IMR-90 (cell line): ENCODE results near the gene KDM5A. TPM values are rescaled to one million over a fixed set of nuclear protein-coding genes. Genes with fewer than 3 reads are reported as not detected.

ENCODE experiments used
- ATAC-seq: fragments of 200-7000 bp; cut with Tn5 transposase; 2 replicates; pipeline ENCODE4 v1.9.1; 2020; ENCODE audit warnings: low read depth, mild to moderate bottlenecking, moderate library complexity
- BruUV-seq: library from RNA; stranded (reverse); fragments of 400-500 nt; replicated peaks from 2 replicates; lab custom pipeline; 2021; lab: Mats Ljungman, UMichigan
- CTCF ChIA-PET: fragments of 300-600 bp; formaldehyde crosslinking; extraction: SDS; loops from one replicate; lab custom pipeline; 2021; ENCODE audit warnings: antibody characterized with exemption; lab: Yijun Ruan, JAX
- POLR2A ChIA-PET: fragments of 300-600 bp; sonication (Branson Sonifier 250); formaldehyde crosslinking; loops from one replicate; lab custom pipeline; 2022; ENCODE audit warnings: antibody characterized with exemption; ENCODE audit not compliant: unreplicated experiment; lab: Charles Lee
- DNase-seq: peaks from one replicate; pipeline ENCODE4 v3.0.0; 2013
- H2AFZ ChIP-seq: replicated peaks from 2 replicates; pipeline ENCODE3; 2013; ENCODE audit warnings: low read length, mild to moderate bottlenecking; ENCODE audit not compliant: poor library complexity
- H2AK5ac ChIP-seq: 2 replicates; pipeline ENCODE4 v1.6.1; 2013; ENCODE audit warnings: low read depth, low read length, inconsistent platforms
- H2AK9ac ChIP-seq: replicated peaks from 2 replicates; pipeline ENCODE3; 2013; ENCODE audit warnings: mild to moderate bottlenecking, low read depth, low read length, moderate library complexity; ENCODE audit not compliant: poor library complexity
- H2BK120ac ChIP-seq: 2 replicates; pipeline ENCODE4 v1.6.1; 2013; ENCODE audit warnings: low read depth, low read length, inconsistent platforms
- H2BK15ac ChIP-seq: 3 replicates; pipeline ENCODE4 v1.6.1; 2013; ENCODE audit warnings: low read depth, low read length, inconsistent platforms
- H2BK20ac ChIP-seq: 2 replicates; pipeline ENCODE4 v1.6.1; 2013; ENCODE audit warnings: low read depth, mild to moderate bottlenecking, inconsistent platforms, low read length, moderate library complexity
- H2BK5ac ChIP-seq: 2 replicates; pipeline ENCODE4 v1.6.1; 2013; ENCODE audit warnings: mild to moderate bottlenecking, low read depth, low read length, inconsistent platforms; ENCODE audit not compliant: poor library complexity, severe bottlenecking
- H3K14ac ChIP-seq: replicated peaks from 2 replicates; pipeline ENCODE4 v1.6.1; 2013; ENCODE audit warnings: low read depth, low read length, inconsistent platforms
- H3K18ac ChIP-seq: 2 replicates; pipeline ENCODE4 v1.6.1; 2013; ENCODE audit warnings: low read depth, low read length, control low read depth
- H3K23ac ChIP-seq: 2 replicates; pipeline ENCODE4 v1.6.1; 2013; ENCODE audit warnings: low read depth, low read length, inconsistent platforms
- H3K27ac ChIP-seq: 2 replicates; pipeline ENCODE4 v1.5.1; 2013; ENCODE audit warnings: mild to moderate bottlenecking, control low read depth, low read length; ENCODE audit not compliant: insufficient read depth
- H3K27me3 ChIP-seq: 2 replicates; pipeline ENCODE4 v1.6.1; 2013; ENCODE audit warnings: low read length; ENCODE audit not compliant: control insufficient read depth, insufficient read depth
- H3K36me3 ChIP-seq: 2 replicates; pipeline ENCODE4 v1.6.1; 2013; ENCODE audit warnings: low read length, mixed read lengths; ENCODE audit not compliant: control insufficient read depth, insufficient read depth
- H3K4ac ChIP-seq: 2 replicates; pipeline ENCODE4 v1.6.1; 2013; ENCODE audit warnings: low read depth, low read length, inconsistent platforms
- H3K4me1 ChIP-seq: 2 replicates; pipeline ENCODE4 v1.6.1; 2013; ENCODE audit warnings: low read length, mixed read lengths; ENCODE audit not compliant: control insufficient read depth, insufficient read depth
- H3K4me2 ChIP-seq: 2 replicates; pipeline ENCODE4 v1.6.1; 2013; ENCODE audit warnings: low read depth, mild to moderate bottlenecking, control low read depth, low read length, moderate library complexity
- H3K4me3 ChIP-seq: 2 replicates; pipeline ENCODE4 v1.5.1; 2013; ENCODE audit warnings: low read depth, mild to moderate bottlenecking, control low read depth, low read length, moderate library complexity; ENCODE audit not compliant: insufficient read depth
- H3K56ac ChIP-seq: 2 replicates; pipeline ENCODE4 v1.6.1; 2013; ENCODE audit warnings: low read length, inconsistent platforms; ENCODE audit not compliant: insufficient read depth; ENCODE audit errors: extremely low read depth
- H3K79me1 ChIP-seq, 2 experiments: 2 replicates each; pipeline ENCODE4 v1.6.1; 2013; ENCODE audit warnings: low read length in 2 of 2, inconsistent platforms in 1 of 2, low read depth in 1 of 2
- H3K9ac ChIP-seq: 2 replicates; pipeline ENCODE4 v1.6.1; 2013; ENCODE audit warnings: low read depth, low read length, control low read depth
- H3K9me1 ChIP-seq: 2 replicates; pipeline ENCODE4 v1.6.1; 2013; ENCODE audit warnings: low read length, inconsistent platforms; ENCODE audit not compliant: insufficient read depth
- H3K9me3 ChIP-seq: 2 replicates; pipeline ENCODE4 v1.6.1; 2013; ENCODE audit warnings: low read length; ENCODE audit not compliant: control insufficient read depth, insufficient read depth
- H4K20me1 ChIP-seq: 2 replicates; pipeline ENCODE4 v1.6.1; 2013; ENCODE audit warnings: low read length, inconsistent platforms; ENCODE audit not compliant: insufficient read depth
- H4K5ac ChIP-seq: 2 replicates; pipeline ENCODE4 v1.6.1; 2013; ENCODE audit warnings: mild to moderate bottlenecking, low read depth, low read length, control low read depth
- H4K8ac ChIP-seq, 2 experiments: 2 replicates each; pipeline ENCODE4 v1.6.1; 2013; ENCODE audit warnings: low read depth in 2 of 2, low read length in 2 of 2, control low read depth in 1 of 2, inconsistent platforms in 1 of 2
- H4K91ac ChIP-seq: 2 replicates; pipeline ENCODE4 v1.6.1; 2013; ENCODE audit warnings: low read depth, low read length, inconsistent platforms; ENCODE audit not compliant: insufficient read depth
- CTCF ChIP-seq: conservative IDR thresholded peaks from 2 replicates; pipeline ENCODE4 v1.5.1; 2012; ENCODE audit warnings: mild to moderate bottlenecking, low read depth, low read length, improper control_type of control experiment
- ELK1 ChIP-seq: fragments of 150-350 bp; IDR thresholded peaks from 2 replicates; pipeline ENCODE4 v1.6.1; 2016; ENCODE audit warnings: low read depth, mild to moderate bottlenecking, low read length, moderate library complexity, borderline replicate concordance
- FOS ChIP-seq: fragments of 150-350 bp; IDR thresholded peaks from 2 replicates; pipeline ENCODE4 v1.6.1; 2016; ENCODE audit warnings: low read depth, low read length
- MAFK ChIP-seq: IDR thresholded peaks from 2 replicates; pipeline ENCODE4 v1.6.1; 2012; ENCODE audit warnings: low read depth, low read length, improper control_type of control experiment
- NFE2L2 ChIP-seq: fragments of 150-350 bp; IDR thresholded peaks from 2 replicates; pipeline ENCODE4 v1.6.1; 2016; ENCODE audit warnings: low read depth, mild to moderate bottlenecking, low read length
- POLR2A ChIP-seq: IDR thresholded peaks from 2 replicates; pipeline ENCODE4 v1.6.1; 2012; ENCODE audit warnings: mild to moderate bottlenecking, low read depth, low read length
- RCOR1 ChIP-seq: IDR thresholded peaks from 2 replicates; pipeline ENCODE4 v1.6.1; 2012; ENCODE audit warnings: mild to moderate bottlenecking, low read length, improper control_type of control experiment; ENCODE audit not compliant: insufficient replicate concordance
- RFX5 ChIP-seq: IDR thresholded peaks from 2 replicates; pipeline ENCODE4 v1.8.0; 2012; ENCODE audit warnings: low read depth, mild to moderate bottlenecking, low read length, moderate library complexity
- SMC3 ChIP-seq: fragments of 150-350 bp; IDR thresholded peaks from 2 replicates; pipeline ENCODE4 v1.6.1; 2016; ENCODE audit warnings: low read depth, mild to moderate bottlenecking, antibody characterized with exemption, low read length, moderate library complexity
- USF2 ChIP-seq: fragments of 150-350 bp; IDR thresholded peaks from 2 replicates; pipeline ENCODE4 v1.6.1; 2017; ENCODE audit warnings: mild to moderate bottlenecking, antibody characterized with exemption, low read length, low read depth
- WGBS, 2 experiments: methylation state at CpG; one replicate each; pipeline versions ENCODE4 v1.1.5 to v1.1.7; 2013; ENCODE audit warnings: missing lambda C conversion rate in 2 of 2; ENCODE audit not compliant: insufficient read length in 1 of 2; ENCODE audit errors: extremely low coverage in 2 of 2; 5-methylcytosine and 5-hydroxymethylcytosine counted together
- dilution Hi-C: fragments of 300-500 bp; cut with HindIII; formaldehyde crosslinking; loops from one replicate; pipeline ENCODE4 v1.14.3; 2018; ENCODE audit warnings: low sequenced_read_pairs; ENCODE audit not compliant: unreplicated experiment
- in situ Hi-C: fragments of 300-500 bp; cut with MboI; formaldehyde crosslinking; loops from 3 replicates; pipeline ENCODE4 v1.14.3; 2019; ENCODE audit warnings: low sequenced_read_pairs, inconsistent platforms, mixed read lengths
- intact Hi-C: fragments of 100-400 bp; cut with micrococcal nuclease; formaldehyde crosslinking; loops from 2 replicates; pipeline ENCODE4 v1.10.0; 2022
- polyA plus RNA-seq, 3 experiments: library from polyadenylated mRNA; depleted of rRNA; stranded (reverse); fragments of >200 nt; gene quantifications; 2 replicates each; pipeline ENCODE4 v1.2.3, GENCODE V29; 2012; ENCODE audit warnings: low replicate concordance in 1 of 3
- total RNA-seq: library from RNA; depleted of rRNA; stranded (reverse); fragments of >200 nt; gene quantifications from 2 replicates; pipeline ENCODE4 v1.2.3, GENCODE V29; 2012

KDM5A gene
- total and polyA plus RNA-seq, 2 of the 4 experiments (the other 2 are of a cell fraction): 7.9 to 95.9 TPM

GRCh38 chr12:232731-233614 is 156.1 kb downstream of the KDM5A start:
- ChIA-PET POLR2A (no interaction called here), CTCF (interaction anchor here (0.9 kb wide), 1 partner anchor 13 kb away, joined by 4 read pairs; no protein-coding TSS in a partner anchor)
- Histone ChIP-seq H4K91ac (no peak overlapping the region), H3K9ac (no peak overlapping the region), H3K9me3 (peaks cover 18% of the 10 kb centered on the region), H3K79me1 (no peaks in the 10 kb centered on the region), H4K20me1 (no peaks in the 10 kb centered on the region), H4K5ac (no peak overlapping the region), H3K23ac (no peak overlapping the region), H2BK20ac (no peak overlapping the region), H2BK120ac (no peak overlapping the region), H3K4me2 (no peak overlapping the region), H3K36me3 (no peaks in the 10 kb centered on the region), H3K9me1 (no peaks in the 10 kb centered on the region), H4K8ac (no peak overlapping the region), H2AK5ac (no peak overlapping the region), H2AK9ac (peak overlapping the region; percentile 84), H3K27ac (no peak overlapping the region), H2BK15ac (no peak overlapping the region), H3K4me1 (no peaks in the 10 kb centered on the region), H2AFZ (no peak overlapping the region), H3K4ac (no peak overlapping the region), H3K4me3 (no peak overlapping the region), H3K18ac (no peak overlapping the region), H3K56ac (no peak overlapping the region), H2BK5ac (no peak overlapping the region), H3K14ac (no peak overlapping the region), H3K27me3 (peaks cover 55% of the 10 kb centered on the region)
- no peak for ATAC-seq
- no peak for DNase-seq
- 11% methylated on average over 3 of the region's 19 CpGs; no CpG with 5 or more reads in 1 of the 2 experiments for WGBS, 2 experiments
- intact Hi-C loops: no loop called here
- in situ Hi-C loops: no loop called here
- TF ChIP-seq USF2 (no peak), SMC3 (no peak), POLR2A (no peak), RCOR1 (no peak), ELK1 (no peak), RFX5 (no peak), CTCF (no peak), NFE2L2 (no peak), FOS (no peak), MAFK (no peak)
- dilution Hi-C loops: no loop called here
- no TSS peak for BruUV-seq
